C4-2B (cell line): ENCODE results near the gene NDE1.

Experiments
- ZFX ChIP-seq: fragments of 450-650 bp; IDR thresholded peaks from 2 replicates; pipeline ENCODE4 v1.6.1; 2017
- TF ChIP-seq, protein P1 (sequence below): fragments of 450-650 bp; conservative IDR thresholded peaks from 2 replicates; pipeline ENCODE4 v1.5.1; 2017; ENCODE audit warnings: mild to moderate bottlenecking

- TF ChIP-seq, protein P1, sequence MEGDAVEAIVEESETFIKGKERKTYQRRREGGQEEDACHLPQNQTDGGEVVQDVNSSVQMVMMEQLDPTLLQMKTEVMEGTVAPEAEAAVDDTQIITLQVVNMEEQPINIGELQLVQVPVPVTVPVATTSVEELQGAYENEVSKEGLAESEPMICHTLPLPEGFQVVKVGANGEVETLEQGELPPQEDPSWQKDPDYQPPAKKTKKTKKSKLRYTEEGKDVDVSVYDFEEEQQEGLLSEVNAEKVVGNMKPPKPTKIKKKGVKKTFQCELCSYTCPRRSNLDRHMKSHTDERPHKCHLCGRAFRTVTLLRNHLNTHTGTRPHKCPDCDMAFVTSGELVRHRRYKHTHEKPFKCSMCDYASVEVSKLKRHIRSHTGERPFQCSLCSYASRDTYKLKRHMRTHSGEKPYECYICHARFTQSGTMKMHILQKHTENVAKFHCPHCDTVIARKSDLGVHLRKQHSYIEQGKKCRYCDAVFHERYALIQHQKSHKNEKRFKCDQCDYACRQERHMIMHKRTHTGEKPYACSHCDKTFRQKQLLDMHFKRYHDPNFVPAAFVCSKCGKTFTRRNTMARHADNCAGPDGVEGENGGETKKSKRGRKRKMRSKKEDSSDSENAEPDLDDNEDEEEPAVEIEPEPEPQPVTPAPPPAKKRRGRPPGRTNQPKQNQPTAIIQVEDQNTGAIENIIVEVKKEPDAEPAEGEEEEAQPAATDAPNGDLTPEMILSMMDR = no peak
- TF ChIP-seq ZFX = no peak
Measured at GRCh38 chr16:15616475-15617165, 33.4 kb upstream of the NDE1 start.
